Measurements from ENCODE around the gene SUFU. TPM values are rescaled to one million over a fixed set of nuclear protein-coding genes. Genes with fewer than 3 reads are reported as not detected.

SUFU gene
- total and polyA plus RNA-seq, 2 of the 8 experiments (the other 6 are each of a cell fraction or from before 2014, with no cell fraction given), result 7.0 to 10.8 TPM

DNA sequence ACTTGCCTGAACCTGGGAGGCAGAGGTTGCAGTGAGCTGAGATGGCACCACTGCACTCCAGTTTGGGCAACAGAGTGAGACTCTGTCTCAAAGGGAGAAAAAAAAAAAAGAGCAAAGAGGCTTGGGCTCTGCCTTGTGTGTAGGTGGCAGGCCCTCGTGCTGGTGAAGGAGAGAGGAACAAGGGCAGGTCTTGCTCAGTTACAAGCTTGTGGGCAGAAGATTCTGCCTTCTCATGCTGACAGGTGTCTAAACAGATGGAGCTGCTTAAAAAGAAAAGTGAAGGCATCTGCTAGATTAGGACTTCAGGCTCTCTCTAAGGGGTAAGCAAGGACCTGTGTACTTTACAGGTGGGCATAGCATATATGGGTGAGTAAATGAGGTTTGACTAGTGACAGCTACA is 75.0 kb downstream of the SUFU start (continued):
- TF ChIP-seq SRF (IDR thresholded peaks at IDR 0.05; ENCODE audit: low read depth, low read length) (no peak), CTCF (IDR thresholded peaks at IDR 0.05; ENCODE audit: control extremely low read depth in 1 of 3, insufficient read depth in 1 of 3, low read depth in 1 of 3, low read length in 3 of 3) (no peak), POU5F1 (IDR thresholded peaks at IDR 0.05; ENCODE audit: low read depth, low read length) (no peak), SIN3A (conservative IDR thresholded peaks at IDR 0.05 in 1 of 2, IDR thresholded peaks at IDR 0.05 in 1 of 2; ENCODE audit: low read depth in 1 of 2, low read length in 2 of 2) (no peak)

Measured in H1 (cell line).